ENCODE data around the gene FABP6. TPM values are rescaled to one million over a fixed set of nuclear protein-coding genes. Genes with fewer than 3 reads are reported as not detected.

The FABP6 gene
- total RNA-seq, 2 experiments from 2014 or later: not detected

- no peak for DNase-seq
- H3K27me3 Mint-ChIP-seq (ENCODE audit: low read depth): no peaks in the 10 kb centered on the region
- peaks cover 4% of the 10 kb centered on the region for H3K4me1 Mint-ChIP-seq (ENCODE audit: low read depth)
- intact Hi-C loops (cut with micrococcal nuclease): no loop called here
- CTCF ChIA-PET: no interaction called here
- H3K36me3 Mint-ChIP-seq (ENCODE audit: low read depth): no peaks in the 10 kb centered on the region
- H3K4me3 Mint-ChIP-seq: no peak overlapping the region
- H3K27ac Mint-ChIP-seq: no peak overlapping the region
- H3K9me3 Mint-ChIP-seq: no peaks in the 10 kb centered on the region
Observed at GRCh38 chr5:160269017-160269416, 39.7 kb downstream of the FABP6 start.

- Mint-ChIP-seq H3K4me3 (no peak overlapping the region), H3K4me1 (ENCODE audit: low read depth) (peaks cover 4% of the 10 kb centered on the region), H3K36me3 (ENCODE audit: low read depth) (no peaks in the 10 kb centered on the region), H3K27ac (no peak overlapping the region), H3K9me3 (no peaks in the 10 kb centered on the region), H3K27me3 (ENCODE audit: low read depth) (no peaks in the 10 kb centered on the region)
- no peak for DNase-seq
- CTCF ChIA-PET: no interaction called here
- intact Hi-C loops (cut with micrococcal nuclease): no loop called here
Observed at GRCh38 chr5:160270704-160271103, 41.4 kb downstream of the FABP6 start.

- peak; percentile 51 for DNase-seq
- H3K36me3 Mint-ChIP-seq (ENCODE audit: low read depth): no peaks in the 10 kb centered on the region
- no peaks in the 10 kb centered on the region for H3K27me3 Mint-ChIP-seq (ENCODE audit: low read depth)
- no peak overlapping the region for H3K4me3 Mint-ChIP-seq
- peak overlapping the region; percentile 10 for H3K27ac Mint-ChIP-seq
- H3K9me3 Mint-ChIP-seq: no peaks in the 10 kb centered on the region
- intact Hi-C loops (cut with micrococcal nuclease): no loop called here
- H3K4me1 Mint-ChIP-seq (ENCODE audit: low read depth): peaks cover 4% of the 10 kb centered on the region
- CTCF ChIA-PET: no interaction called here
Observed at GRCh38 chr5:160271396-160271795, 42.1 kb downstream of the FABP6 start.

- no peak overlapping the region for H3K27ac Mint-ChIP-seq
- no peaks in the 10 kb centered on the region for H3K27me3 Mint-ChIP-seq (ENCODE audit: low read depth)
- H3K4me3 Mint-ChIP-seq: no peak overlapping the region
- intact Hi-C loops (cut with micrococcal nuclease): no loop called here
- CTCF ChIA-PET: no interaction called here
- DNase-seq: no peak
- no peaks in the 10 kb centered on the region for H3K9me3 Mint-ChIP-seq
- no peaks in the 10 kb centered on the region for H3K36me3 Mint-ChIP-seq (ENCODE audit: low read depth)
- H3K4me1 Mint-ChIP-seq (ENCODE audit: low read depth): peaks cover 4% of the 10 kb centered on the region
Observed at GRCh38 chr5:160271836-160272235, 42.5 kb downstream of the FABP6 start.

GRCh38 chr5:160272264-160272663 is 43.0 kb downstream of the FABP6 start:
- no peak for DNase-seq
- Mint-ChIP-seq H3K4me1 (ENCODE audit: low read depth) (peaks cover 4% of the 10 kb centered on the region), H3K4me3 (no peak overlapping the region), H3K27me3 (ENCODE audit: low read depth) (no peaks in the 10 kb centered on the region), H3K27ac (no peak overlapping the region), H3K9me3 (no peaks in the 10 kb centered on the region), H3K36me3 (ENCODE audit: low read depth) (no peaks in the 10 kb centered on the region)
- intact Hi-C loops (cut with micrococcal nuclease): no loop called here
- CTCF ChIA-PET: no interaction called here

GRCh38 chr5:160272889-160273288 is 43.6 kb downstream of the FABP6 start:
- no peak overlapping the region for H3K4me3 Mint-ChIP-seq
- DNase-seq: no peak
- CTCF ChIA-PET: no interaction called here
- intact Hi-C loops (cut with micrococcal nuclease): no loop called here
- H3K27ac Mint-ChIP-seq: no peak overlapping the region
- peaks cover 4% of the 10 kb centered on the region for H3K4me1 Mint-ChIP-seq (ENCODE audit: low read depth)
- no peaks in the 10 kb centered on the region for H3K27me3 Mint-ChIP-seq (ENCODE audit: low read depth)
- H3K9me3 Mint-ChIP-seq: no peaks in the 10 kb centered on the region
- no peaks in the 10 kb centered on the region for H3K36me3 Mint-ChIP-seq (ENCODE audit: low read depth)

- Mint-ChIP-seq H3K4me1 (ENCODE audit: low read depth) (peaks cover 4% of the 10 kb centered on the region), H3K9me3 (no peaks in the 10 kb centered on the region), H3K27ac (no peak overlapping the region), H3K27me3 (ENCODE audit: low read depth) (no peaks in the 10 kb centered on the region), H3K4me3 (no peak overlapping the region), H3K36me3 (ENCODE audit: low read depth) (no peaks in the 10 kb centered on the region)
- CTCF ChIA-PET: interaction anchor here (0.6 to 0.7 kb wide), 3 partner anchors 161 to 1296 kb away, joined by 3 to 6 read pairs (median 4); no protein-coding TSS in a partner anchor
- intact Hi-C loops (cut with micrococcal nuclease): no loop called here
- DNase-seq: no peak
Observed at GRCh38 chr5:160274483-160274931, 45.2 kb downstream of the FABP6 start.

- no peaks in the 10 kb centered on the region for H3K4me1 Mint-ChIP-seq (ENCODE audit: low read depth)
- H3K27me3 Mint-ChIP-seq (ENCODE audit: low read depth): no peaks in the 10 kb centered on the region
- CTCF ChIA-PET: no interaction called here
- H3K36me3 Mint-ChIP-seq (ENCODE audit: low read depth): no peaks in the 10 kb centered on the region
- no peak overlapping the region for H3K27ac Mint-ChIP-seq
- no peak for DNase-seq
- intact Hi-C loops (cut with micrococcal nuclease): no loop called here
- H3K9me3 Mint-ChIP-seq: no peaks in the 10 kb centered on the region
- H3K4me3 Mint-ChIP-seq: no peak overlapping the region
Observed at GRCh38 chr5:160278343-160278742, 49.0 kb downstream of the FABP6 start.

- H3K4me1 Mint-ChIP-seq (ENCODE audit: low read depth): no peaks in the 10 kb centered on the region
- DNase-seq: no peak
- intact Hi-C loops (cut with micrococcal nuclease): no loop called here
- H3K27me3 Mint-ChIP-seq (ENCODE audit: low read depth): no peaks in the 10 kb centered on the region
- no peak overlapping the region for H3K27ac Mint-ChIP-seq
- CTCF ChIA-PET: no interaction called here
- H3K36me3 Mint-ChIP-seq (ENCODE audit: low read depth): no peaks in the 10 kb centered on the region
- no peaks in the 10 kb centered on the region for H3K9me3 Mint-ChIP-seq
- H3K4me3 Mint-ChIP-seq: no peak overlapping the region
Observed at GRCh38 chr5:160280384-160281095, 51.2 kb downstream of the FABP6 start.

- Mint-ChIP-seq H3K9me3 (no peaks in the 10 kb centered on the region), H3K4me3 (no peak overlapping the region), H3K36me3 (ENCODE audit: low read depth) (no peaks in the 10 kb centered on the region), H3K27me3 (ENCODE audit: low read depth) (no peaks in the 10 kb centered on the region), H3K27ac (no peak overlapping the region), H3K4me1 (ENCODE audit: low read depth) (no peaks in the 10 kb centered on the region)
- no peak for DNase-seq
- CTCF ChIA-PET: no interaction called here
- intact Hi-C loops (cut with micrococcal nuclease): no loop called here
Observed at GRCh38 chr5:160281275-160281674, 52.0 kb downstream of the FABP6 start.

- H3K27ac Mint-ChIP-seq: no peak overlapping the region
- intact Hi-C loops (cut with micrococcal nuclease): no loop called here
- no peak overlapping the region for H3K4me3 Mint-ChIP-seq
- no peaks in the 10 kb centered on the region for H3K4me1 Mint-ChIP-seq (ENCODE audit: low read depth)
- no peaks in the 10 kb centered on the region for H3K27me3 Mint-ChIP-seq (ENCODE audit: low read depth)
- H3K9me3 Mint-ChIP-seq: no peaks in the 10 kb centered on the region
- no peak for DNase-seq
- CTCF ChIA-PET: no interaction called here
- H3K36me3 Mint-ChIP-seq (ENCODE audit: low read depth): no peaks in the 10 kb centered on the region
Observed at GRCh38 chr5:160284291-160284873, 55.1 kb downstream of the FABP6 start.

GRCh38 chr5:160285316-160285715 is 56.0 kb downstream of the FABP6 start:
- H3K36me3 Mint-ChIP-seq (ENCODE audit: low read depth): no peaks in the 10 kb centered on the region
- CTCF ChIA-PET: no interaction called here
- no peaks in the 10 kb centered on the region for H3K27me3 Mint-ChIP-seq (ENCODE audit: low read depth)
- no peak for DNase-seq
- intact Hi-C loops (cut with micrococcal nuclease): no loop called here
- H3K9me3 Mint-ChIP-seq: no peaks in the 10 kb centered on the region
- H3K4me1 Mint-ChIP-seq (ENCODE audit: low read depth): no peaks in the 10 kb centered on the region
- H3K4me3 Mint-ChIP-seq: no peak overlapping the region
- H3K27ac Mint-ChIP-seq: no peak overlapping the region

GRCh38 chr5:160286947-160287346 is 57.6 kb downstream of the FABP6 start:
- CTCF ChIA-PET: interaction anchor here (0.8 kb wide), 1 partner anchor 17 kb away, joined by 3 read pairs; no protein-coding TSS in a partner anchor
- DNase-seq: no peak
- no peaks in the 10 kb centered on the region for H3K27me3 Mint-ChIP-seq (ENCODE audit: low read depth)
- no peaks in the 10 kb centered on the region for H3K4me1 Mint-ChIP-seq (ENCODE audit: low read depth)
- intact Hi-C loops (cut with micrococcal nuclease): no loop called here
- H3K9me3 Mint-ChIP-seq: no peaks in the 10 kb centered on the region
- no peak overlapping the region for H3K4me3 Mint-ChIP-seq
- H3K36me3 Mint-ChIP-seq (ENCODE audit: low read depth): no peaks in the 10 kb centered on the region
- no peak overlapping the region for H3K27ac Mint-ChIP-seq
